SK-N-MC (cell line): ENCODE data around the gene GAS6.

Experiments used
- EZH2 ChIP-seq: fragments of 200-600 bp; sonication (generic); IDR thresholded peaks from one replicate; pipeline ENCODE4 v1.6.1; 2017; ENCODE audit warnings: antibody characterized with exemption
- FOXP2 ChIP-seq: optimal IDR thresholded peaks from 2 replicates; pipeline ENCODE3; 2011; ENCODE audit warnings: mild to moderate bottlenecking, moderate library complexity; ENCODE audit not compliant: insufficient read depth; ENCODE audit errors: extremely low read length, control extremely low read depth
- POLR2AphosphoS5 ChIP-seq: IDR thresholded peaks from 2 replicates; pipeline ENCODE4 v1.6.1; 2012; ENCODE audit warnings: mild to moderate bottlenecking, low read depth, low read length, borderline replicate concordance

DNA sequence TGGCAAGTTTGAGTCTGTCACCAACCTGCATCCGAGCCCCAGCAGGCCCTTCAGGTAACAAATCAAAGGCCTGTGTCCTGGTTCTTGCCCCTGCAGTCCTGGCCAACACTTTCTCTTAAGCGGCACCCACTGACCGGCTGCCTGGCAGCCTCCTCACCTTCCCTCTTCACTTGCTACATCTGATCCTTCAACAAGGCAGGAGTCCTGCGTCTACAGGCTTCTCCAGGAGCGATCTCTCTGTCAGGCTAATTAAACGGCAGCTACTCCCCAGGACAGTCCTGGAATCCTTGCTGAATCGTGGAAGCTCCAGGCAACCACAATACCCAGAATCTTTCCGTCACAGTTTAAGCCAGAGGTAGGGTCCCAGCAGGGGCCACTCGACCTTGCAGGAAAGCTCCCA lies 41.1 kb upstream of the GAS6 start:
- TF ChIP-seq EZH2: no peak
- TF ChIP-seq POLR2AphosphoS5: no peak
- no peak for TF ChIP-seq FOXP2
